SW480 (cell line): ENCODE data around the gene C16orf82.
A peak's percentile ranks its signal among the peaks of the same experiment; 100 is the strongest.
"Not testable (repeated sequence)": the region's sequence is repeated elsewhere in the genome, so short reads cannot be mapped to it uniquely, and the experiment has no call there.

Experiments
- DNase-seq: peaks from one replicate; pipeline ENCODE4 v3.0.0-alpha.2; 2016; ENCODE audit warnings: low spot score

Gene C16orf82

DNA sequence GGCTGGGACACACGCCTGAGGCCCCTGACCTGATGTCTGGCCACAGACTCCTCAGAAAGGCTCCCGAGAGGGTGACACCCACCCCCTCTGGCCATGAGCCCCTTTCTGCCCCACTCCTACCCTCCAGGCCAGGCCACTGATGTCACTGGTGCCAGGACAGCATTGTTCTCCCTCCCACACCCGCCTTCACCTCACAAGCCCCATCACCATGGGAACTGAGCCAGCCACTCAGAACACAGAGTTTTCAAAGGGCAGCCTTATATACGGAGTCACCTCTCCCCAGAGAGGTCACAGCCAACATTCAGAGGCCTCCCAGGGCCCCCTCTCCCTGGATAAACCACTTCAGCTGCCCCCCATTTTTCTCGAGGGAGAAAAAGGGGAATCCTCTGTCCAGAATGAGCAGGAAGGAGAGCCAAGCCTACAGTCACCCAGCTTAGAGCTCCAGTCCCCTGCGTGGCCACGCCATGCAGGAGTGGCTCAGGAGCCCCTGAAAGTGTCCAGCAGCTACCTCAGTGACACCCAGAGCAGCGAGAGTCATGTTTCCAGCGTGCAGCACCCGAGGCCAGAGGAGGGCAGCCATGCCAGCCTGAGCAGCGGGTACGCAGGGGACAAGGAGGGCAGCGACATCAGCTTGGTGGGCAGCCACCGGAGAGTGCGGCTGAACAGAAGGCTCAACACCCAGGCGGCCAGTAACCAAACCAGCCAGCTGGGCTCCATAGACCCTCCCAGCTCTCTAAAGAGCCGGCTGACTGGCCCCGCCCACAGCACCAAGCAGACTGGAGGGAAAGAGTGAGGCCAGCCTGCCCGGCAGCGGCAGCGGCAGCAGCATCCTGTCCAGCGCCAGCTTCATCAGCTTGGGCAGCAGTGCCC lies at the start of gene C16orf82:
Gene C16orf82, plus strand, starts transcription at position 260 of the 870 bp plus-strand sequence.
- DNase-seq = no peak

- DNase-seq = no peak
These were observed 46.7 kb upstream of the C16orf82 start for GRCh38 chr16:27020031-27020430.

DNA sequence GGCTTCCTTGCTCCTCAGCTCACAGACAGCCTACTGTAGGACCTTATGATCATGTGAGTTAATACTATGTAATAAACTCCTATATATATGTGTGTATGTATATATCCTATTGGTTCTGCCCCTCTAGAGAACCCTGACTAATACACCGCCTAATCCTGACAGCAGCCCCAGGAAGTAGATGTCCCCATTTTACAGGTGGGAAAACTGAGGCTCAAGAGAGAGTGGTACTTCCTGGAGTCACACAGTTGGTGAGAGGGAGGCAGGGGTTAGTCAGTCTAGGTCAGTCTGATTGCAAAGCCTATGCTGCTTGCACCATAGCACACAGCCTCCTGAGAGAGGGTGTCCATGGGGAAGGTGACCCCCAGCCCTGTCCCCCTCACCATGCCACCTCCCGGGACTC lies 42.7 kb upstream of the C16orf82 start:
- no peak for DNase-seq

- DNase-seq = no peak
These were observed 41.1 kb upstream of the C16orf82 start for GRCh38 chr16:27025581-27025980.

- DNase-seq = no peak
These were observed 38.8 kb upstream of the C16orf82 start for GRCh38 chr16:27027971-27028370.

DNA sequence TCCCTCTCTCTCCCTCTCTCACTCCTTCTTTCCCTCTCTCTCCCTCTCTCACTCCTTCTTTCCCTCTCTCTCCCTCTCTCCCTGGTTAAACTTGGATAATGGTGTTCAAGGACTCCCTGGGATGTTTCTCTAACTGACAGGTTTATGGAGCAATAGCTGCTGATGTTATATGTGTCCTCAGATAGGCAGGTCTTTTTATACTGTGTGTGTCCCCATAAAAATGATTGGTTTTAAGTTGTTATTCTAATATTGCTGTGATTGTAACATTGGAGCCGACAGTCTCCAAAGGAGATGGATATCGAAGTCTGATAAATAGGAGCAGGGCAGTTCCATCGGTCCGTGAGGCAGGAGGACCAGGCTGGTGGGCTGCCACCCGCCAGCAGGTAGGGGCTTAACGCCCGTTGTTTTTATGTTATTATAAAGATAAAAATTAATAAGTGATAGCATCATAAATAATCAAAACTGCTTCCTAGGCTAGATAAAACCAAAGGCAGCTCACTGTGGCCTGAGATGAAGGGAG lies 38.1 kb upstream of the C16orf82 start:
- DNase-seq = no peak

- DNase-seq = no peak
These were observed 37.2 kb upstream of the C16orf82 start for GRCh38 chr16:27029525-27029924.

DNA sequence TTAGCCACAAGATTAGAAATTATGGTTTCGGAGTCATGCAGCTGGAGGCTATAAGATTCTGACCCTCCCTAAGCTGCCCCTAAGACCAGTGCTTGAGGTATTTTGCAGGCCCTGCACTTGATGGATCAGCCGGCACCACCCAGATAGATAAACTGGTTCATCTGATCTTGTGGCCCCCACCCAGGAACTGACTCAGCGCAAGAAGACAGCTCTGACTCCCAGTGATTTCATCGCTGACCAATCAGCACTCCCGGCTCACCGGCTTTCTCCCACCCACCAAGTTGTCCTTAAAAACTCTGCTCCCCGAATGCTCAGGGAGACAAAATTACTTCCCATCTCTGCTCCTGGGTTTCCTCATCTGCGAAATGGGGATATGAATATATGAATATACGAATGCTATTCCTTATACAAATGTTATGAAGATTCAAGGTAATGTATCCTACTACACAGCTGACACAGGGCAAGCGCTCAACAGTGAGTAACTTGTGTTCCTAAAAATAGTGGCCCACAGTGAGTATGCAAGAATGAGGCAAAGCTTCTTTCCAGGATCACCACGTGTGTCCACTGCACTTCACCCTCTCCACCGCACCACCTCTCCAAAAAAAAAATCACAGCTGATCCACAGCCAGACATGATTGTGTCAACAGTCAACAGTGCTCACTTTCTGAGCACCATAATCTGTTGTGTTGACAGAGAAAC lies 33.3 kb upstream of the C16orf82 start:
- DNase-seq = no peak

DNA sequence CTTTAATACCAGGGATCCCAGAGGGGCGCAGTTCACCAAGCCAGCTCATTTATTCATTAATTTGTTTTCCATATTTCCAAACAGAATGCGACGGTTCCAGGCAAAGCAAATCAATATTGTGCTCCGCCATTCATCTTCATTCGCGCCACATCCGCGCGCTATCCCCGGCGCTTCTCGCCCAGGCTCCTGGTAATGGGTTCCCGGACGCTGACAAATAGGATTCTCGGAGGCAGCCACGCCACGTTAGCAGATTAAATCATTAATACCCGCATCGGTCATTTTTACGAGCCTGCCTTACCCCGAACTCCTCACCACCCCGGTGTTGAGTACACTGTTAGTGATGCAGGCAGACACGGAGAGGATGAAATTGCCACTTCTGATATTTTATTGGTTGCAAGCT lies 26.0 kb upstream of the C16orf82 start:
- DNase-seq = no peak

GRCh38 chr16:27046958-27047518 lies 19.7 kb upstream of the C16orf82 start:
- no peak for DNase-seq

GRCh38 chr16:27048316-27048715 lies 18.4 kb upstream of the C16orf82 start:
- no peak for DNase-seq

DNA sequence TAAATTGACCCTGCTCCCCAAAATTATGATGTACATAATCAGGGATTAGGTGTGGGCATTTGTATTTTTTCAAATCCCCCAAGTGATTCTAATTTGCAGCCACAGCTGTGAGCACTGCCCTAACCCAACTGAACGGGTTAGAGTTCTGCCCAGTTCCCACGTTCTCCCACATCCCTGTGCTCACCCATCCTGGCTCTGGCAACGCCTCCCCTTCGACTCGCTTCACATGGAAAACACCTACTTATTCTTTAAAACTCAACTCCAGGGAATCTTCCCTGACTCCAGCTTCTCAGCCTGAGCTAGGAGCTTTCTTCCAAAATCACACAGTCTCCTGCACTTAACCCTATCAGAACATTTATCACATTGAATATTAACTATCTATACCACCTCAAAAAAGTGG lies 17.6 kb upstream of the C16orf82 start:
- no peak for DNase-seq

DNA sequence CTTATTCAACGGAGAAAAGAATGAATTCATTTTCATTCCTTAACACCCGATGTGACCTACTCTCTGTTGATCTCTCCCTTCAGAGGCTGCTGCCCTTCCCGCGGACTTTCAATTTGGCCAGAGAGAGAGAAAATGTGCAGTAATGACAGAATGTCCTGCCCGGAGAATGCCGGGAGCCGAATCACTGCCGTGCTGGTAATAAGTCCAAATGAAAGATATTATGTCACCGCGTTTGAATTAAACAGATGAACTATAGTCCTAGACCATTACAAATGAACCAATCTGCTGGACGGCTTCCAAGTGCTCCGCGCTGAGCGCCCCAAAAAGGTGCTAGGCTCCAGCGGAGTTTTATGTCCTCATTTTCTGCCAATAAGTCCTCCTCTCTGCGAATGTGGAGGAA lies 14.7 kb upstream of the C16orf82 start:
- DNase-seq = no peak

GRCh38 chr16:27053996-27054395 lies 12.7 kb upstream of the C16orf82 start:
- DNase-seq = no peak

DNA sequence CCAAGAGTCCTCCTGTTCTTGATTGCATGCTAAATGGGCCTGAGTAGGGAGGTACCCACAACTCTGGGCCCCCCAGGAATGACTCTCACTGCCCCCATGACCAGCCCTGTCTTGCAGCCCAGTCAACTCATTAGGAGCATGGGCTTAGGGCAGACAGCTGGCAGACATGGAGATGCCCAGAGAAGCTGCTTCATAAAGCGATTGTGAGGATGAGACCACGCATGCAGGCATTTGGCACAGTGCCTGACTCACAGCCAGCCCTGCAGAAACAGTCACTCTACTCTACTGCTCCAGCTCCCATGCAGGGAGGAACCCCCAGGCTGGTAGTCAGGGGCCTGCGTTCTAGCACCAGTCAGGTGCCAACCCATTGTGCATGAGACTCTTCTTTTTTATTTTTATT lies 8.4 kb upstream of the C16orf82 start:
- no peak for DNase-seq

DNA sequence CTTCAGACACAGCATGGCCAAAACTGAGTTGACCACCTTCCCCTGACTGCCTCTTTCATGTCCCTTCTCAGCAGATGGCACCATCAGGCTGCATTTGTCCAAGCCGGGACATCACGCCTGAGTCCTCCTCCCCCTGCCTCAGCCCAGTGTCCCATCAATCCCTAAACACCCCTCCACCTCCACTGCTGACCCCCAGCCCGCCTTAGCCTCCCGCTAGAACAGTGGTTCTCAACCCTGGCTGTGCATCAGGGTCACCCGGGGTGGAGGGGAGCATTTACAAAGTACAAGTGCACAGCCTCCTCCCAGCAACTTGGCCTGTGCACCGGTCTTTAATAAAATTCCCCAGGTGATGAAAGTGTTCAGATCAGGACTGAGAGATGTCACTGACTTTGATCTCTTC lies 4.0 kb downstream of the C16orf82 start:
- DNase-seq = no peak

GRCh38 chr16:27073733-27074132 lies 7.0 kb downstream of the C16orf82 start:
- no peak for DNase-seq

GRCh38 chr16:27080895-27081294 lies 14.2 kb downstream of the C16orf82 start:
- DNase-seq = peak; percentile 5

GRCh38 chr16:27083861-27084261 lies 17.1 kb downstream of the C16orf82 start:
- no peak for DNase-seq

DNA sequence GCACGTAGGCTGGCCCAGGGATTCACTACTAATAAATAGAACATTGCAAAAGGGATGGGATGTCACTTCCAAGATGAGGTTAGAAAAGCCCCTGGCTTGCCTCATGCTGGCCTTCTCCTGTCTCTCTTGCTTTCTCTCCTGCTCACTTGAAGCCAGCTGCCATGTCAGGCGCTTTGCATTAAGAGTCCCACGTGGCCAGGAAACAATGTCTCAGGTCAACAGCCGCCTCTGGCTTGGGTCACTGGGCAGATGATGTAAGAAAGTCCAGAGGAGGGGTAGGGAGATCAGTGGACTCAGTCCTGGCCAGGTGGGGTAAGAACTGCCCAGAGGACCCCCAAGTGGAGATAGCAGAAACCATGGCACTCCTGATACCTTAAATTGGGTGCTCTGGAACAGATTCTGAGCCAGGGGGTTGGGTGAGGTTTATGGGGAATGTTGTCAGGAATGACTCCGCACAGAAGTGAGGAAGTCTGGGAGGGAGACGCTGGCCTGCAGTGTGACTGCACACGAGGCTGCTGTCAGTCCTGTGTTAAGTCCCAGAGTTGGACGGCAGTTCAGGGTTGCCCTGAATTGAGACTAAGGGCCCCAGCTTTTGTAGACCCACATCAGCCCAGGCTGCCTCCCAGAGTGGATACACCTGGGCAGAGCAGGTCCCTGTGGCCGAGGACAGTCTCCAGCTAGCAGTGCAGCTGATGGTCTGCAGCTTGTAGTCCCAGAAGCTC lies 17.7 kb downstream of the C16orf82 start:
- no peak for DNase-seq

GRCh38 chr16:27085182-27085581 lies 18.5 kb downstream of the C16orf82 start:
- DNase-seq = no peak

- not testable (repeated sequence) for DNase-seq
These were observed 19.3 kb downstream of the C16orf82 start for GRCh38 chr16:27086031-27086430.
